Caki2 (cell line): ENCODE results near the gene TECPR1. TPM values are rescaled to one million over a fixed set of nuclear protein-coding genes. Genes with fewer than 3 reads are reported as not detected.
"Not testable (repeated sequence)": the region's sequence is repeated elsewhere in the genome, so short reads cannot be mapped to it uniquely, and the experiment has no call there.

Source experiments
- DNase-seq: peaks from one replicate; pipeline ENCODE4 v3.0.0-alpha.2; 2015; ENCODE audit warnings: low read depth
- in situ Hi-C: cut with HindIII; loops from 2 replicates; pipeline ENCODE4 v1.10.0; 2016; ENCODE audit warnings: low sequenced_read_pairs, low pct_unique_long_range_greater_than_20kb, mixed read lengths
- total RNA-seq: library from RNA; depleted of rRNA; stranded (reverse); fragments of >200 nt; shearing (Covaris generic); gene quantifications from 2 replicates; pipeline ENCODE4 v1.2.3, GENCODE V29; 2014; ENCODE audit warnings: low replicate concordance

TECPR1 gene
- total RNA-seq, 1 experiment from 2014 or later = 7.7 TPM

DNA sequence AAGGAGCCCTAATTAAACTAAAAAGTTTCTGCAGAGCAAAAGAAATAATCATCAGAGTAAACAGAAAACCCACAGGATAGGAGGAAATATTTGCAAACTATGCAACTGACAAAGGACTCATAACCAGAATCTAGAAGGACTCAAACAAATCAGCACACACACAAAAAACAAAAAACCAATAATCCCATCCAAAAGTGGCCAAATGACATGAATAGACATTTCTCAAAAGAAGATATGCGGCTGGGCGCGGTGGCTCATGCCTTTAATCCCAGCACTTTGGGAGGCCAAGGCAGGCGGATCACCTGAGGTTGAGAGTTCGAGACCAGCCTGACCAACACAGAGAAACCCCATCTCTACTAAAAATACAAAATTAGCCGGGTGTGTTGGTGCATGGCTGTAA, 32.6 kb downstream of the TECPR1 start:
- in situ Hi-C loops, DNase-seq: not testable (repeated sequence)

DNA sequence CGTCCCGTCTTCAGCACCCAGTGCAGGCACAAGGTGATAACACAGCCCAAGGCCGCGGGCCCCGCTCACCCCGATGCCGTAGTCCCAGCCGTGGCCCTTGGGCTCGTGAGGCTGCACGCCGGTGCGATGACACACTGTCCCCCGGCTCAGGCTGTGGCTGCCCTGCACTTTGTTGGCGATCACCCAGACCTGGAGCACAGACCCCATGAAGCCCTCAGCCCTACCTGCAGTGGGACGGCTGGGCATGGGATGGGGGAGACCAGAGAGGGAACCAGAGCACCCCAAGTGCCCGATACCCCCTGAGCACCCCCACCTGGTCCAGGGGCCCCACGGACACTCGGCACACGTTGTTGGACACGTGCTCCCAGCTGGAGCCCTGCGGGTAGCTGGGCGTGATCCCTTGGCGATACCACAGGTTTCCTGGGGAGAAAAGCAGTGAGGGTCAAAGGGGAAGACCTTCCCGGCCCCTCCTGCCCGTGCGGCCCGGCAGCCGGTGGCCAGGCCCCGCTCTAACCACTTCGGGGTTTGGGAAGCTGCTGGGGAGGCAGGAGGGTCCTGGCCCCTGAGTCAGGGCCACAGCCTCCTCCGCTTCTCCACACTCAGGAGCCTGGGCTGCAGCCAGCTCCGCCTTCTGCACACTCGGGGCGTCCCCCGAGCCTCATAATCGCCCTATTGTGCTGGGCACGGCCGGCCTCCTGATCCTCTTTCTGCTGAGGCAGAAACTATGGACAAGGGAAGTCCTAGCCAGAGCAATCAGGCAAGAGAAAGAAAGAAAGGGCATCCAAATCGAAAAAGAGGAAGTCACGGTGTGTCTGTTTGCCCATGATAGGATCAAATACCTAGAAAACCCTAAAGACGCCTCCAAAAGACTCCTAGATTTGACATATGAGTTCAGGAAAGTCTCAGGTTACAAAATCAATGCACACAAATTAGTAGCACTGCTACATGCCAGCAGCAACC, 34.1 kb downstream of the TECPR1 start:
- no peak for DNase-seq
- in situ Hi-C loops = no loop called here

DNA sequence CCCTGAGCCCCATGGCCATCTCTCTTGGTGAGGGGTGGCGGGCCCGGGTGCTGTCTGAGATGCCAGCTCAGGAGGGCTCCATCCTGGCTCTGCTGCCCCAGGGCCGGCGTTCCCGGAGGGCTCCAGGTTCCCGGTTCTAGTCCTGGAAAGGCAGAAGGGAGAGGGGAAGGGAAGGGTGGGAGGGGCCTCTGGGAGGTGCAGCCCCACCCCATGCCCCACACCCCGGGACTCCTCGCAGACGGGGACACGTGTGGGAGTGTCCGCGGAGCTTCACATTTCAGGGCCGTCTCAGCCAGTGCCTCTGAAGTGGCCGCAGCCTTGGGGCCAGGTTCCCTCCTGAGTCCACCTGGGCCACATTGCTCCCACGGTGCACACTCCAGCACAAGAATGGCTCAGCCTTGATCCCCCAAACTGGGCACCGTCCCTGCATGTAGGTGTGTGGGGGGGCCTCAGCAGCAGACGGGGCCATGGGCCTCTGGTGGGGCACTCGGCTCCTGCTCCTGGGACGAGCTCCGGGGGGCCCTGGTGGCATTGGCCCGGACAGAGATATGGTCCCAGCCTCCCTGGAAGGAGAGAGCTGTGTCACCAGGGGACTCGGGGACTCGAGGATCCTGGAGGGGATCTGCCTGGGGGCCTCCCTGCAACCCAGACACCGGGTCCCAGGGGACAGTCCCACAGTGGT, 35.0 kb downstream of the TECPR1 start:
- DNase-seq = no peak
- in situ Hi-C loops = no loop called here

DNA sequence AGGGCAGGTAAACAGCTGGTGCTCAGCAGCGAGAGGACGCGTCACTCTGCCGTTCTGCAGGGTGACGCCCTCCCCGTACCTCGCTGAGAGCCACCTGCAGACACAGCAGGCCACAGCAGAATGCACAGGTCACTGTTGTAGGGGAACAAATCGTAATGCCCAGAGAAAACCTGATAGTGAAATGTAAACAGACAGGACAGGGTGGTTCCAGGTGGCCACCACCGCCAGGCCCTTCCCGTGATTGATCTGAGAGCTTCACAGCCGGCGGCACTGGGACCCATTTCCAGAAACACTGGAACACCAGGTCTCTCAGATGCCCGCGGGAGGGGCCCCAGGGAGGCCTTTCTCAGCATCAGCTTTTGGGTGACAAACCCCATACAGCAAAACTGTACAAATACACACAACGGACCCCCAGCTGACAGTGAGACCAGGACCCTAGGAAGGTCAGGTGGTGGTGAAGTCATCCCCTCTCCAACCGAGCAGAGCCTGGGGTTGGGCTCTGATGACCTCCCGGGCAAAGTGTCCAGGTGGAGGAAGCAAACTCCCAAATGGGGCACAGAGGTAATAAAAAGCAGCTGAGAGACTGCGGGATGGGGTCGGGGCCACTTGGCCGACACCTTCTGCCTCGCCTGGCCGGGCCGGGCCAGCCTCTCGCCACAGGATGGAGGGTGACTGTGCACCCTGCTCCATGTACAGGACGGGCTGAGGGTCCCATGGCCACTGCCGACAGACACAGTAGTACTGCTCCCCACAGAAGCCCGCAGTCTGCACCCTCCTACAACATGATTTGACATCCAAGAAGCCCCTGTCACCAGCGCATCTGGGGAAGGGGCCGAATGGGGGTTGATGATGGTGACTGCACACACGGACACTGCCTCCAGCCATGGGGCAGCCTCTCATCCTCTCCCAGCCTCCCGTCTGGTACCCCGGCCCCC, 36.2 kb downstream of the TECPR1 start:
- in situ Hi-C loops = no loop called here

DNA sequence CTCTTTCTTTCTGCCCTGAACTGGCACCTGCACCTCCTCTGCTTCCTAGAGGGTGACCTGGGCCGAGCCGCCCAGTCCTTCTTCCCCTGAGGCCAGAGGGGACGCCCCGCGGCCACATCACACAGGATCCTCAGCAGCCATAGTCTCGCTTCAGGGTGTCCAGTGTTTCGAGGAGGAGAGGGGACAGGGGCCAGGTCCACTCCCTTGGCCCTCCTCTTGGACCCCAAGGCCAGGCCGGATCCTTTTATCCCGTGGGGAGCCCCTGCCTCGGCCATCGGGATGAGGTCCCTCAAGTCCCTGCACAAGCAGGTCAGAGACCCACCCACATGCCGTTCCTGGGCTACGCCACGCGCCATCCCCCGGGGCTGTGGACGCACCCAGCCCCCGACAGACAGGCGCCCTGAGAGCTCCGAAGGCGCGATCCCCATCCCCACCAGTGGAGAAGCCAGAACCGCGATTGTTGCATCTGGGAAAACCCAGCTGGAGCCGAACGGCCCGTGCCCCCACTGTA, 37.2 kb downstream of the TECPR1 start:
- no peak for DNase-seq
- in situ Hi-C loops = no loop called here

More for the DNA sequence above, 36.2 kb downstream of the TECPR1 start:
- DNase-seq = no peak

DNA sequence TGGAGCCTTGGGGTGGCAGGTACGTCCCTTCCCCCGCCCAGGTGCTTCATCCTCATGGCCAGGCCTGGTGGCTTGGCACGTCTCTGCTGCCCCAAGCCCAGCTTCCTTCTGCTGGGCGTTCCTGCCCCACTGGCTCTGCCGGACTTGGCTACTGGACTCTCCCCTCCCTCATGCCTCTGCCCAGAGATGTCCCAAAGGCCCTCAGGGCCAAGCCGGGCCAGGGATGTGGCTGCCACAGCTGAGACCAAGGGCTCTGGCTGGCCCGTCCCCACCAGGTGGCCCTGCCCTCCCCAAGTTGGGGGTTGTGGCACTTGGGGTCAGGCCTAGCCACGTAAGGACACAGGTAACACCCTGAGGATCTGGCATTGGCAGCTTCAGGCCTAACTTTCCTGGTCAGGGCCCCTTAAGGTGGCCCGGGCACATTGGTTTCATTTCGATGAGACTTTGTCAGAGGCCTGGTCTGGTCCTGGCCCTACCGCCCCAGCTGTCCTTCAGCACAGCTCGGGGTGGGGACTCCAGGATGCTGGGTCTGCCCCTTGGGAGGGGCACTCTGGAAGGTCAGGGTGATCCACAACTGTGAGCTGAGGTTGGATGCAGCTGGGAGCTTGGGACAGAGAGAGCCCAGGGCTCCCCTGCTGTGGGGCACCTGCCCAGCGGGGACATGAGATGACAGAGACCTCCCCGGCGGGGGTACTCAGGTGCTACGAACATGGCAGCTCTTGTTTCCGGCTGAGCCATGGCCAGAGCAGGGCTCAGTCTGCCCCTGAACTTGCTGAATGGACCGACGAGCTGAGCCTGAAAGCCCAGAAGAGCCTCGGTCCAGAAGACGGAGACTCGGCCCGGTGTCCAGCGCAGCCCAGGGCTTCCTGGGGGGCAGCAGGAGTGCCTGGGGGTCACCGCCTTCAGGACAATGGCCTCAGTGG, 37.9 kb downstream of the TECPR1 start:
- in situ Hi-C loops = no loop called here
- DNase-seq = no peak

DNA sequence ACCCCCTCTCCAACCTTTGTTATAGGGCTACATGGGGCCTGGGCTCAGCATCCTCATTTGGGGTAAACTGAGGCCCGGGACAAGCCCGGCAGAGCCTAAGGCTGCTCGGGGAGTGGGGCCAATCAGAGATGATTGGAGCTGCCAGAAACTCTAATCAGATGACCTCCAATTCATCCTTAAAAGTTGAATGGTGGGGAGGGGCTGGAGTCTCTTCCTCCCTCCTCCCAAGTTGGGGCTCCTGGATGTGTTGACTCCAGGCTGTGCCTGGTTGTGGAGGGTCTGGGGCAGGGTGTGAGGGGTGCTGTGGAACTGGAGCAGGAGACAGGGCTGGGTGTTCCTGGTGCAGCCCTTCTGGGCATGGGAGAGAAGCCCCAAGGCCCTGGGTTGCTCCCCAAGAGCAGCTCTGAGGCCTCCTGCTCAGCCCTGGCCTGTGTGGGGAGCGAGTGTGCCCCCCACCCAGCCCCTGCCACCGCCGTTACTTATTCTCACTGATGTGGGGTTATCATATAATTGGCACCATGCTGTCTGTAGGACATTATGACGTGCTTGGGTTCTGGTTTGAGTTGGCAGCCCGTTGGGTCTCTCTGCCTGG, 38.6 kb downstream of the TECPR1 start:
- no peak for DNase-seq
- in situ Hi-C loops = no loop called here

DNA sequence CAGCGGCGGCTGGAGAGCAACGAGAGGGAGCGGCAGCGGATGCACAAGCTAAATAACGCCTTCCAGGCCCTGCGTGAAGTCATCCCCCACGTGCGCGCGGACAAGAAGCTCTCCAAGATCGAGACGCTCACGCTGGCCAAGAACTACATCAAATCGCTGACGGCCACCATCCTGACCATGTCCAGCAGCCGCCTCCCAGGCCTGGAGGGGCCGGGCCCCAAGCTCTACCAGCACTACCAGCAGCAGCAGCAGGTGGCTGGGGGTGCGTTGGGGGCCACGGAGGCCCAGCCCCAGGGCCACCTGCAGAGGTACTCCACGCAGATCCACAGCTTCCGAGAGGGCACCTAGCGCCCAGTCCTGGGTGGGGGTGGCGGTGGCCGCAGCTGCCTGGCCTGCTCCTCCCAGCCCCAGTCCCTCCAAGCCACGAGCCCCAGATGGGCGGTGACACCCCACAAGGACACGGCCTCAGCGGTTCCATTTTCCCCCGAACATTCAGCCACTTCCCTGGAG, 39.4 kb downstream of the TECPR1 start:
- in situ Hi-C loops = no loop called here
- no peak for DNase-seq

DNA sequence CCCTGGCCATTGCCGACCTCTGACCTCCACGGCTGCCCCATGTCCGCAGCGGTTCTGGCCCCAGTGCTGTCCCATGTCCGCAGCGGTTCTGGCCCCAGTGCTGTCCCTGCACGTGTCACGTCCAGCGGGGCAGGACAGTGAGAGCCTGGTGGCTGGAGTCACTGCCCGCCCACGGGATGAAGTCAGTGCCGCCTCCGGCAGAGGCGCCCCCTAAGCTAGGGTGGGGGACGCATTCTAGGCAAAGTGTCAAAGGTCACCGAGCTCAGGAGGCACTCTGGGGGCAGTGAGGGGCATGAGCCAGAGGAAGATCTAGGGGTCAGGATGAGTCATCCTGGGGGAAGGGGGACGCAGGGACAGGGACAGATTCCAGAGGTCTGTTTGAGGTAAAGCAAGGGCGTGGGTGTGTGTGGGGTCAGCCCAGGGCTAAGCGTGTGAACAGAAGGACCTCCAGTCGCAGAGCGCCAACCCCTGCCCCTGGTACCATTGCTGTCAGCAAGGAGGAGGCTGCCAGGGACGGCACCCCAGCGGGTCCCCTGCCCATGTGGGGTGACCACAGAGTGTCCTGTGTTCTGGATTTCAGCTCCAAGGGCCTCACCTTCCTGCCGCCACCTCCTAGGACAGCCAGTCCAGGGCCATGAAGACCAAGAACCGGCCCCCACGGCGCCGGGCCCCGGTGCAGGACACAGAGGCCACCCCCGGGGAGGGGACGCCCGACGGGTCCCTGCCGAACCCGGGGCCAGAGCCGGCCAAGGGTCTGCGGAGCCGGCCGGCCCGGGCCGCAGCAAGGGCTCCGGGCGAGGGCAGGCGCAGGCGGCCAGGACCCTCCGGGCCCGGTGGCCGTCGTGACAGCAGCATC, 40.1 kb downstream of the TECPR1 start:
- in situ Hi-C loops = no loop called here
- no peak for DNase-seq

DNA sequence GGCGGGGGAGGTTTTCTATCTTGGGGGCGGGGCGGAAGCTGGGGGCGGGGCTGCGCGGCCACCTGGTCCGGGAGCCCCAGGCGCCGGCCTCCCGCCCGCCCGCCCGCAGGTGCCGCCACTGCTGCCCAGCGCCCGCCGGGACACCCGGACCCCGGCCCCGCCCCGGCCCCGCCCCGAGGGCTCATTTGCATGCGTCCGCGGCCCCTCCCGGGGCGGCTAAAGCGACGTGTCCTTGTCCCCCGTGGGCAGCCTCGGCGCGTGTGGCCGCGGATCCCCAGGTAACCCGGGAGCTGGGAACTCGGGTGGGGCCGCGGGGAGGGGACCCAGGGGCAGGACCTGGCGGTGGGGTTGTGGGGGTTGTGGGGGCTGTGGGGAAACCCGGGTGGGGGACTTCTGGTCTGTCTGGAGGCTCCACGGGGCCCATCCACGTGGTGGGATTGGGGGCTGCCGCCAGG, 40.8 kb downstream of the TECPR1 start, which contains the start of gene BHLHA15:
Gene BHLHA15 (plus strand): TSS at position 219 of the 455 bp plus-strand sequence. CDS start 871 bp downstream, outside the sequence.
- no peak for DNase-seq
- in situ Hi-C loops = no loop called here

DNA sequence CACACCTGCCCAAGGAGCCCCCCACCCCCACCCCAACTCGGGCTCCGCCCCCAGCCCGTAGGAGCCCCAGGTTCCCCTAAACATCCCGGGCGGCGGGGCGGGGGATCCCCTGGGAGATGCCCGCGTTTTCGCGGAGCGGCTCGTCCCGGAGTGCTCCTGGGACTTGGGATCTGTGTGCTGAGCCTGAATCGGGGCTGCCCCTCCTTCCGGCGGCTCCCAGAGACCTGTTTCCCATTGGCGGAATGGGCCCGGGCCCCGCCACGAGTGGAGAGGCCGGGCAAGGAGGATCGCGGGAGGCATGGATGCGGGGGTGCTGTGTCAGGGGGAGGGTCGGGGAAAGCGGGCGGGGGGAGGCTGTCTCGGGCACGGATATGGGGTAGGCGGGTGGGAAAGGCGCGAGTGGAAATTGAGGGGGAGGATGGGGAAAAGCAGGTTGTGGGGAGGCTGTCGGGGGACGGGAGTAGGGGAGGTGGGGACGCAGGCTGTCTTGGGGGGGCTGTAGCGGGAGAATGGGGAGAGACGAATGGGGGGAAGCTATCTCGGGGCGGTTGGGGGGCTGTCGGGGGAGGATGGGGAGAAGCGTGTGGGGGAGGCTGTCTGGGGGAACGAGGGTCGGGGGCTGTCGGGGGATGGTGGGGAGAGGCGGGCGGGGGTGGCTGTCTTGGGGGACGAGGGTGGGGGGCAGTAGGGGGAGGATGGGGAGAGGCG, 41.4 kb downstream of the TECPR1 start:
- in situ Hi-C loops = no loop called here
- no peak for DNase-seq

DNA sequence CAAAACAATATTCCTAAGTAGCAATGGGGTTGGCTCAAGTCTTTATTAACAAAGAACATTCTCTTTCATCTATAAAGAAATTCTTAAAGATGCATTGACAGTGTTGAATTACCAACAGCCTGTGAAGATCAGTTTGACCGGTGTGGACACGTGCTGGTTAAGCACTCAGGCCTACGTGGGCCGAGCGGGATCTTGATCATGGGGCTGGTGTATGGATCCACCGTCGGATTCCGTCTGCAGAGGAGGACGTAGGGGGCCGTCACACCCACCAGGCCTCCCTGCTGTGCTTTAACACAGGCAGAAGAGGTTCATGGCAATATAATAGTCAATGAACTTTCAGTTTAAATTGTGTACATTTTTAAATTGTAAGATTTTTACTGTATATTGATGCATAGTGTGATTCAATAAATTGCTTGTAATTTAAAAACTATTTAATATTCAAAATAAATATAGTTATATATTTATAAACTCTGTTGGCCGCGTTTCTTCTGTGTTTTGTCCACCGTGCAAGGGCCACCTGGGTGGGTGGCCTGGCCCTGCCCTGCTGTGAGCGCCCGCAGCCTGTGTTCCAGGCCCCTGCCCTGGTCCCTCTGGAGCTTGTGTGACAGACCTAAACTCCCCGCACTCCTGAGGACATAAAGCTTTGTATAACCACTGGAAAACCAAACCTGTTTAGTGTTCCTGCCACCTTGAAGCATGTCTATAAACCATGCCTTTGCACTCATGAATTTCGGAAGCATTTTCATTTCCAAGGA, 42.7 kb downstream of the TECPR1 start:
- in situ Hi-C loops = no loop called here
- no peak for DNase-seq

DNA sequence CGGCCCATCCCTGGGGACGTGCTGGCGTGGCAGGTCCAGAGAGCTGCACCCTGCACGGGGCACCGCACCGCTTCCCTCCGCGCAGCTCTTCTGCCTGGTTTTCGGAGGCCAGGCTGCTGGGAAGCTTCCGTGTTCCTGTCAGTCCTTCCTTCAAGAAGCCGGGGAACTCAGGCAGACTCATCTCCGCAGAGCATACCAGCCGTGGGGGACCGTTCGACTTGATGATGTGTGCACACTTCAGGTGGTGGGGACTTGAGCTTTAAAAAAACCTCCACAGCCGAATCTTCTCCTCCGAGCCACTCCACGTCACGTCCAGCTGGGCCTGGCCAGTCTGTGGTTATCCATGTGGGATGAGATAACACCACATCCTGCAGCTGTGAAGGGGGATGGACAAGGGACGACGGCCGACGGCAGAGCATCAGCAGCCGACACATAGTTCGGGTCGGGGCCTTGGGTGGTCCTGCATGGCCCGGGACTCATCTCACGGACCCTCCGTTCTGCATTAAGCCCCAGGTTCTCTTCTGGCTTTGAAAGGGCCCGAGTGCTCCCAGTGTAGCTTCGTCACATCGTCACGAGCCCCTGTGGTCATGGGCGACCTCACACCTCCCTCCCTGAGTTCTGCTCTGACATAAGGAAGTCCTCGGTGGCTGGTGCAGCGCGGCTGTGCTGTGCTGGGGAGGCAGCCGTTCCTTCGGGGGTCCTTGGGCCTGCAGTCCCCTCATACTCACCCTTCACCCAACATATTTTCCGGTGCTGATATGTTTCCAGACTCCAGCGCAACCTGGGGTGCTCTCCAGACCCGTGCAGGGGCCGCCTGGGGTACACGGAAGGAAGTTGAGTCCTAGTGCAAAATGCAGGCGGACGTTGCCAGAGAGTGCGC, 45.3 kb downstream of the TECPR1 start:
- DNase-seq = no peak

More for the DNA sequence above, 45.3 kb downstream of the TECPR1 start:
- in situ Hi-C loops = no loop called here
